PC-3 (cell line): Measurements from ENCODE around the gene ACR. TPM values are rescaled to one million over a fixed set of nuclear protein-coding genes. Genes with fewer than 3 reads are reported as not detected.

Experiments used
- ATAC-seq: fragments of 200-7000 bp; cut with Tn5 transposase; 2 replicates; pipeline ENCODE4 v1.9.1; 2020; ENCODE audit warnings: mild to moderate bottlenecking, moderate library complexity
- BruUV-seq: library from RNA; stranded (reverse); fragments of 400-500 nt; replicated peaks from 2 replicates; lab custom pipeline; 2021; lab: Mats Ljungman, UMichigan
- CTCF ChIA-PET: fragments of 300-600 bp; sonication (Branson Sonifier 250); formaldehyde crosslinking; loops from one replicate; lab custom pipeline; 2022; ENCODE audit warnings: antibody characterized with exemption; lab: Charles Lee
- POLR2A ChIA-PET: fragments of 300-600 bp; sonication (Branson Sonifier 250); formaldehyde crosslinking; loops from one replicate; lab custom pipeline; 2022; ENCODE audit warnings: antibody characterized with exemption; ENCODE audit not compliant: unreplicated experiment; lab: Charles Lee
- DNase-seq: peaks from one replicate; pipeline ENCODE4 v3.0.0-alpha.2; 2015
- H2AFZ ChIP-seq: fragments of 300-600 bp; sonication (generic); 2 replicates; pipeline ENCODE4 v1.6.0; 2016; ENCODE audit warnings: antibody characterized with exemption, low read length
- H3F3A ChIP-seq: fragments of 300-600 bp; sonication (generic); one replicate; pipeline ENCODE4 v1.6.0; 2017; ENCODE audit warnings: antibody characterized with exemption, low read length, control low read depth, mild to moderate bottlenecking; ENCODE audit not compliant: unreplicated experiment
- H3K27ac ChIP-seq: fragments of 300-600 bp; sonication (generic); 2 replicates; pipeline ENCODE4 v1.5.1; 2016; ENCODE audit warnings: mild to moderate bottlenecking, low read length
- H3K27me3 ChIP-seq: fragments of 300-600 bp; sonication (generic); 2 replicates; pipeline ENCODE4 v1.6.1; 2016; ENCODE audit warnings: low read length, mixed read lengths
- H3K36me3 ChIP-seq: fragments of 300-600 bp; sonication (generic); 2 replicates; pipeline ENCODE4 v1.6.1; 2016; ENCODE audit warnings: low read depth, mixed run types, low read length, mixed read lengths
- H3K4me1 ChIP-seq: fragments of 300-600 bp; sonication (generic); 2 replicates; pipeline ENCODE4 v1.5.1; 2016; ENCODE audit warnings: low read length; ENCODE audit not compliant: insufficient read depth
- H3K4me2 ChIP-seq: fragments of 300-600 bp; sonication (generic); 2 replicates; pipeline ENCODE4 v1.6.0; 2016; ENCODE audit warnings: low read length
- H3K4me3 ChIP-seq: fragments of 300-600 bp; sonication (generic); 2 replicates; pipeline ENCODE4 v1.5.1; 2016; ENCODE audit warnings: mild to moderate bottlenecking, low read length, mixed read lengths
- H3K79me2 ChIP-seq: fragments of 300-600 bp; sonication (generic); 2 replicates; pipeline ENCODE4 v1.6.1; 2017; ENCODE audit warnings: low read length, mixed read lengths
- H3K9ac ChIP-seq: fragments of 300-600 bp; sonication (generic); 2 replicates; pipeline ENCODE4 v1.6.0; 2016; ENCODE audit warnings: mild to moderate bottlenecking, low read length
- H3K9me2 ChIP-seq: fragments of 300-600 bp; sonication (generic); replicated peaks from 2 replicates; pipeline ENCODE4 v1.6.1; 2016; ENCODE audit warnings: mixed run types, low read length, mixed read lengths
- H3K9me3 ChIP-seq: fragments of 300-600 bp; sonication (generic); 2 replicates; pipeline ENCODE4 v1.6.1; 2016; ENCODE audit warnings: low read length, mixed read lengths
- H4K20me1 ChIP-seq: fragments of 300-600 bp; sonication (generic); 2 replicates; pipeline ENCODE4 v1.6.1; 2016; ENCODE audit warnings: low read length, mixed read lengths
- CTCF ChIP-seq: fragments of 300-600 bp; sonication (generic); conservative IDR thresholded peaks from 2 replicates; pipeline ENCODE4 v1.5.1; 2017; ENCODE audit warnings: antibody characterized with exemption, low read depth, mild to moderate bottlenecking, low read length
- EZH2 ChIP-seq: fragments of 300-600 bp; sonication (generic); IDR thresholded peaks from one replicate; pipeline ENCODE4 v1.6.1; 2017; ENCODE audit warnings: antibody characterized with exemption, mild to moderate bottlenecking, low read length; ENCODE audit not compliant: unreplicated experiment
- EZH2phosphoT487 ChIP-seq: fragments of 300-600 bp; sonication (generic); IDR thresholded peaks from 2 replicates; pipeline ENCODE4 v1.6.1; 2018; ENCODE audit warnings: mild to moderate bottlenecking, antibody characterized with exemption, low read length, borderline replicate concordance
- intact Hi-C: fragments of 100-400 bp; cut with micrococcal nuclease; formaldehyde crosslinking; loops from 2 replicates; pipeline ENCODE4 v1.9.0; 2023
- total RNA-seq: library from RNA; depleted of rRNA; stranded (reverse); fragments of >200 nt; gene quantifications from 2 replicates; pipeline ENCODE4 v1.2.3, GENCODE V29; 2014

The ACR gene
- total RNA-seq, 1 experiment from 2014 or later, result not detected

- ATAC-seq, result no peak
- Histone ChIP-seq H3K9me2 (no peaks in the 10 kb centered on the region), H3K27ac (no peak overlapping the region), H3K9me3 (no peaks in the 10 kb centered on the region), H3F3A (no peaks in the 10 kb centered on the region), H2AFZ (no peak overlapping the region), H3K27me3 (no peaks in the 10 kb centered on the region), H3K4me3 (no peak overlapping the region), H3K36me3 (no peaks in the 10 kb centered on the region), H3K4me2 (no peak overlapping the region), H4K20me1 (no peaks in the 10 kb centered on the region), H3K79me2 (no peaks in the 10 kb centered on the region), H3K9ac (no peak overlapping the region), H3K4me1 (no peaks in the 10 kb centered on the region)
- POLR2A ChIA-PET, result no interaction called here
- BruUV-seq, result no TSS peak
- CTCF ChIA-PET, result no interaction called here
- intact Hi-C loops, result no loop called here
- TF ChIP-seq EZH2 (no peak), EZH2phosphoT487 (no peak), CTCF (no peak)
- no peak for DNase-seq
These were observed 15.8 kb upstream of the ACR start for GRCh38 chr22:50722048-50722701.

GRCh38 chr22:50722716-50723428 lies 15.1 kb upstream of the ACR start:
- Histone ChIP-seq H3F3A (no peaks in the 10 kb centered on the region), H2AFZ (no peak overlapping the region), H3K9me2 (no peaks in the 10 kb centered on the region), H3K4me1 (no peaks in the 10 kb centered on the region), H3K79me2 (no peaks in the 10 kb centered on the region), H4K20me1 (no peaks in the 10 kb centered on the region), H3K9ac (no peak overlapping the region), H3K36me3 (no peaks in the 10 kb centered on the region), H3K4me2 (no peak overlapping the region), H3K9me3 (no peaks in the 10 kb centered on the region), H3K27ac (no peak overlapping the region), H3K4me3 (no peak overlapping the region), H3K27me3 (no peaks in the 10 kb centered on the region)
- no TSS peak for BruUV-seq
- TF ChIP-seq CTCF (no peak), EZH2phosphoT487 (no peak), EZH2 (no peak)
- ChIA-PET CTCF (no interaction called here), POLR2A (no interaction called here)
- intact Hi-C loops, result no loop called here
- ATAC-seq, result no peak
- DNase-seq, result no peak

- no peak for ATAC-seq
- Histone ChIP-seq H3K9me2 (no peaks in the 10 kb centered on the region), H3K27me3 (no peaks in the 10 kb centered on the region), H3K36me3 (no peaks in the 10 kb centered on the region), H3K9ac (no peak overlapping the region), H3K4me1 (no peaks in the 10 kb centered on the region), H3K4me2 (no peak overlapping the region), H3K27ac (no peak overlapping the region), H3F3A (no peaks in the 10 kb centered on the region), H2AFZ (no peak overlapping the region), H3K79me2 (no peaks in the 10 kb centered on the region), H3K9me3 (no peaks in the 10 kb centered on the region), H3K4me3 (no peak overlapping the region), H4K20me1 (no peaks in the 10 kb centered on the region)
- ChIA-PET CTCF (no interaction called here), POLR2A (no interaction called here)
- no TSS peak for BruUV-seq
- no peak for DNase-seq
- TF ChIP-seq EZH2phosphoT487 (no peak), EZH2 (no peak), CTCF (no peak)
- intact Hi-C loops, result no loop called here
These were observed 14.0 kb upstream of the ACR start for GRCh38 chr22:50723991-50724390.
